ENCODE results near the gene CZIB. TPM values are rescaled to one million over a fixed set of nuclear protein-coding genes. Genes with fewer than 3 reads are reported as not detected.

The CZIB gene
- polyA plus RNA-seq, 1 donor from 2014 or later: 46.8 TPM

Other genes with a start within 250 kb of the CZIB start
- gene PODN, start 158.4 kb downstream of the CZIB start, polyA plus RNA-seq: not detected
- gene SLC1A7, start 78.0 kb downstream of the CZIB start, polyA plus RNA-seq: not detected
- gene CPT2, start 23.8 kb downstream of the CZIB start, polyA plus RNA-seq: 23.8 TPM
- 98.5 TPM for gene MAGOH, start 17.9 kb upstream of the CZIB start, polyA plus RNA-seq
- 0.95 TPM for gene LRP8, start 107.4 kb upstream of the CZIB start, polyA plus RNA-seq
- not detected for gene DMRTB1, start 238.8 kb upstream of the CZIB start, polyA plus RNA-seq

Measured in IgD-negative memory B cell (primary cell).